GM18951 (cell line): Measurements from ENCODE around the gene NMRAL1.

ENCODE experiments used
- POLR2A ChIP-seq: IDR thresholded peaks from 4 replicates; pipeline ENCODE4 v1.6.1; 2011; ENCODE audit warnings: mild to moderate bottlenecking; ENCODE audit not compliant: insufficient read length, insufficient read depth; ENCODE audit errors: extremely low read depth
- in situ Hi-C: fragments of 300-500 bp; cut with MboI; formaldehyde crosslinking; loops from one replicate; pipeline ENCODE4 v1.12.0; 2022; ENCODE audit warnings: low sequenced_read_pairs, mixed read lengths, inconsistent platforms; ENCODE audit not compliant: unreplicated experiment

The NMRAL1 gene

DNA sequence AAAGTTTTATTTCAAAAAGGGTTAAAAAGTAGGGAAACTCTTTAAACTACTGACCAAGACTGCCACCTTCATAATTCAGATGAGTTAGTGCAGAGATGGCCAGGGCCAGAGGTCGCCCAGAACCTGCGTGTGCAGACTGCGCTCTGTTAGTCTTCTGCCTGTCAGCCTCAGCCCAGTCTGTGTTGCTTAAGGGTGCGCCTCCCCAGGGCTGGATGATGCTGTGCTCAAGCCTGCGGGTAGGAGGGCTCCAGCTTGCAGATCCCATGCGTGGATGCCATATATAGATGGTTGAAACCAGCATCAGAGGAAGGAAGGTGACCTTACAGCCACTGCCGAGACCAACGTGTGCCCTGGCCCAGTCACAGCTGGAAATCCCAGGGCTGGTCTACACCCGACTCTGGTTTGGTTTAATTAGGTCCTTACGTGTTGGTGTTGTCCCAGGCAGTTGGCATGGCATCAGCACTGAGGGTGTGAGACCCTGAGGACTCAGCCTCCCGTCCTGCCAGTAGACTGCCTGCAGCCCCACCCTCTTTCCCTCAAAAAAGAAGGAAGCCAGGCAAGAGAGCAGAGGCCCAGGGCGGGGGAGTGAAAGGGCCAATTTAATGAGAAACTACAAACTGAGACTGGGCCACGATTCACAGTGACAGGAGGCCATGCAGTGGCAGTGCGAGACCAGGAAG is 36.5 kb upstream of the NMRAL1 start:
- no peak for TF ChIP-seq POLR2A
- in situ Hi-C loops: no loop called here

- TF ChIP-seq POLR2A: no peak
- in situ Hi-C loops: no loop called here
Measured at GRCh38 chr16:4510131-4510530, 35.7 kb upstream of the NMRAL1 start.

GRCh38 chr16:4509420-4509819 is 35.0 kb upstream of the NMRAL1 start:
- TF ChIP-seq POLR2A: no peak
- in situ Hi-C loops: no loop called here

DNA sequence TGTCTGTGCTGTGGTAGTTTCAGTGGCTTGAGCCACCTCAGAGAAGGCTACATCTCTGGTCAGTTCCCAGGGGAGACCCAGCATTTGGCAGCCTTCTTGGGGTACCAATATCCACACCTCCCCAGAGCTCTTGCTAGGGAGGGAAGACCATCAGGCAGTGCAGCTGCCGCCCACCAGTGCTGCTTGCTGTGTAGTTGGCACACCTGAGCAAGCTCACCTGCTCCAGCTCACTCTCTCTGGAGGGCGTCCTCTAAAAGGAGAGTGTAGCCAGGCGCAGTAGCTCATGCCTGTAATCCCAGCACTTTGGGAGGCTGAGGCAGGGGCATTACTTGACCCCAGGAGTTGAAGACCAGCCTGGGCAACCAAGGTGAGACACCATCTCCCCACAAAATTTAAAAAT is 34.4 kb upstream of the NMRAL1 start:
- no peak for TF ChIP-seq POLR2A
- in situ Hi-C loops: no loop called here

GRCh38 chr16:4507588-4508345 is 33.3 kb upstream of the NMRAL1 start:
- in situ Hi-C loops: no loop called here
- TF ChIP-seq POLR2A: no peak

DNA sequence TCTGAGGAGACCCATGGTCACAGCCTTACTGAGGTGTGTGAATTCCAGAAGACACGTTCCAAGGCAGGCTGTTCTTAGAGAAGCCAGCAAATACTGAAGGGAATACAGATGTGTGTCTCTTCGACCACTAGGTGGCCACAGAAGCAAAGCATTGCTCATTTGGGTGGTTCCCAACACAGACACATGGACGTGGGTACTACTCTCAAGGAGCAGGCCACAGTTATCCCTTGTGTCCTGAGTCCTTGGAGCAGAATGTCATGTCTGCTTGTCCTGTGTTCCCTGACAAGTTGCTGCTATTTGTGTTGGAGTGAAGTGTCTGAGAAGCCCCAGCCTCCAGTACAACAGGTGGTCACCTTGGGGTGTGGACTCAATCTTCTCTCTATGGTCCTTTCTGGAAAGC is 32.0 kb upstream of the NMRAL1 start:
- TF ChIP-seq POLR2A: no peak
- in situ Hi-C loops: no loop called here

DNA sequence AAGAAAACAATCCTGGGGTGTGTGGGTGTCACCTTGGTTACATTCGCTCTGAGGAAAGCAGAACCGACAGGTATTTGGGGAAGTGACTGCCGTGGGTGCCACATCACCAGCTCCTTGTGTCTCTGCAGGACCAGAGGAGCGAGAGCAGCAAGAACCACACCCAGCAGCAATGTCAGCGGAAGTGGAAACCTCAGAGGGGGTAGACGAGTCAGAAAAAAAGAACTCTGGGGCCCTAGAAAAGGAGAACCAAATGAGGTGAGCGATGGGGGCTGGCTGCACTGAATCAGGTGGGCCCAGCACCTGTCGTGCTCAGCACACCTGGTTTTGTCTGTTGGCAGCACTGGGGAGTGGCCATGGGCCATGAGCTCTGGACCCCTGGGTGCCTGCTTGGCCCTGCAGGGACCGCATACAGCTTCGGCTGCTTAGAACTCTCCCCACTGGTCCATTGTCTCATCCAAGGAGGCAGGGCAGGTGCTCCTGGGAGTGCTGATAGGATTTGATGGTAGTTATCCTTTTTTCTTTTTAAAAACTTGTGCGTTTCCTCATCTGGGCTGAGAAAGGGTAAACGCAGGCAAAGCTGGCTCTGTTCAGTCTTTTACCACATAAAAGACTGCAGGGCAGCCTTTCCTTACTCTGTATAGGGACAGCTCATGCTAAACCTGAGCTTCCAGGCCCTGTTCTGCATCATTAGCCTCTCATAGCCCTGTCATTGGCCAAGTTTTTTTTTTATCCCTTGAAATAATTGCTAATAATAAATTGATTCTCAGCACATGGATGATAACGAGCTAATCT is 31.1 kb upstream of the NMRAL1 start:
- TF ChIP-seq POLR2A: peak; percentile 26
- in situ Hi-C loops: no loop called here

DNA sequence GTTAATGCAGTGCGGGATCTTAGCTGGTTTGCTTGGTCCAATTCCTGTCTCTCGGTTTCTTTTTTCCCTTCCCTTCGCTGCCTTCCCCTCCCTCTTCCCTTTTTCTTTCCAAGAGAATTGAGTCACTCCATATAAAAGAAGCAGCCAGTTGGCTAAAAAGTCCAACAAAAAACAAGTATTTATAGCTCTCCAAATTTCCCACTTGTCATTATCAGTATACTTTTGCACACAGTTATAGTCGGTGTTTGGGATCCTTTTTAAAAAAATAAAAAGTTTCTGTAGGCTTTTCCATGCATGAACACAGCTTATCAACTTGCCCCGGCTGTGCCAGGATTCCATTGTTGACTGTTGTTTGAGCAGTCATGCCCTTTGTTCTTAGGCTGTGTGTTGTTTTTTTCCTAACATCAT is 26.6 kb upstream of the NMRAL1 start:
- no peak for TF ChIP-seq POLR2A
- in situ Hi-C loops: no loop called here

- in situ Hi-C loops: no loop called here
- no peak for TF ChIP-seq POLR2A
Measured at GRCh38 chr16:4500272-4500671, 25.8 kb upstream of the NMRAL1 start.

GRCh38 chr16:4499196-4499555 is 24.8 kb upstream of the NMRAL1 start:
- TF ChIP-seq POLR2A: no peak
- in situ Hi-C loops: no loop called here

DNA sequence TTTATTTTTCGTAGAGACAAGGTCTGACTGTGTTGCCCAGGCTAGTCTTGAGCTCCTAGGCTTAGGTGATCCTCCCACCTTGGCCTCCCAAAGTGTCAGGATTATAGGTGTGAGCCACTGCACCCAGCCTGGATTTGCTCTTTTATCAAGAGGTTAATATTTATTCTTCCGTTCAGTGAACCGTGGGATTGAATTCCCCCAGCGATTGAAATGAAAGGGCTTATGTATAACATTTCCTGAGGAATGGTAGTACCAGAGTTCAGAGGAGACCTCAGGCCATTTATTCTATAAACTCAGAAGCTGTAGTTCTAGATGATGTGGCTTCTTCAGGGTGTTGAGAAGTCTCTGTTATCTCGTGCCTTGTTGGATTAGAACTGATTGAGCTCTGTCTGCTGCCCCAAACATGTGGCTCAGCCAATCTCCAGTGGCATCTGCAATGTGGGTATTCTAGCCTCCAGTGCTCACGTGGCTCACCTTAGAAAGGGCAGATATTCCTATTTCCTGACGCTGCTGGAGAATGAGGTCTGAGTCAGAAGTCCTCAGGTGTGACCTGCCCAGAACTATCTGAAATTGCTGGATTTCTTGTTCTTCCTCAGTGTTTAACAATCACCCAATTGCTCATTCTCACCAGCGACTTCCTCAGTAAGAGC is 24.2 kb upstream of the NMRAL1 start:
- no peak for TF ChIP-seq POLR2A
- in situ Hi-C loops: no loop called here

- TF ChIP-seq POLR2A: no peak
- in situ Hi-C loops: no loop called here
Measured at GRCh38 chr16:4496305-4496704, 21.9 kb upstream of the NMRAL1 start.

GRCh38 chr16:4495766-4496165 is 21.3 kb upstream of the NMRAL1 start:
- TF ChIP-seq POLR2A: no peak
- in situ Hi-C loops: no loop called here
